Measurements from ENCODE around the gene PHLDB1.
"Not testable (repeated sequence)": the region's sequence is repeated elsewhere in the genome, so short reads cannot be mapped to it uniquely, and the experiment has no call there.

The PHLDB1 gene

DNA sequence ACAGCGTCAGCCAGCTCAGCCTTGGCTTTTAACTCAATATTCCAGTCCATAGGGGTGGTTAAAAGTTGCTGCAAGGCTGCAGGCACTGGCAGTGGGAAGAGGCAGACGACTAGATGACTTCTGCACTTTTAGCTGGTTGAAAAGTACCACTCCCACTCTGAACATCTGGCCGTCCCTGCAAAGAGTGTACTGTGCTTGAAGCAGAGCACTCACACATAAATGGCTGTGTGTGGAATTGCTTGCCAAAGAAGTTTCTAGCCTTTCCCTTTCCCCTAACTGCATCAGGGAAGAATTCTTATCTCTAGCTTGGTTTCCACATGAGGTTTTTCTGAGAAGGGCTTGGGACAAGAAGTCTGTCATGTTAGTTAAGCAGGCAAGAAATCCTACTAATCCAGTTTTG, 5.1 kb upstream of the PHLDB1 start:
- Histone ChIP-seq H3K4me3 (no peak overlapping the region), H3K9ac (no peak overlapping the region; a peak in 1 of 22 replicates), H3K27me3 (peaks cover 0 to 18% (median 11%) of the 10 kb centered on the region in 11 experiments; a peak in 18 of 22 replicates), H3K9me3 (replicated peaks in 1 of 11) (no peaks in the 10 kb centered on the region), H3K4me2 (no peak overlapping the region), H3K27ac (peak overlapping the region in 1 of 11 experiments; percentile 20; a peak in 1 of 22 replicates), H3K36me3 (peaks cover 53 to 64% (median 63%) of the 10 kb centered on the region in 11 experiments), H4K20me1 (peaks cover 0 to 59% (median 0%) of the 10 kb centered on the region in 11 experiments; a peak in 6 of 22 replicates), H3K4me1 (peaks cover 19 to 45% (median 31%) of the 10 kb centered on the region in 10 experiments)
- no peak for TF ChIP-seq Cebpa-rat (IDR thresholded peaks at IDR 0.05)

DNA sequence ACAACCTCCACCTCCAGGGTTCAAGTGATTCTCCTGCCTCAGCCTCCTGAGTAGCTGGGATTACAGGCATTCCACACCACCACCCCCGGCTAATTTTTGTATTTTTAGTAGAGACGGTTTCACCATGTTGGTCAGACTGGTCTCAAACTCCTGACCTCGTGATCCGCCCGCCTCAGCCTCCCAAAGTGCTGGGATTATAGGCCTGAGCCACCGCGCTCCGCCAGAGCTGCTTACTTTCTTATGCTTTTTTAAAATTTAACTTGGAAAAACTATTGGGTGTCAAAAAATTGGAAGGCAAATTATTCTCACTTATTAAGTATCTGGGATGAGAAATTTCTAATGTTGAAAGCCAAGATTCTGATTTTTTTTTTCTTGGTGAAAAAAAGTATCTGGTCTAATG, 3.7 kb upstream of the PHLDB1 start:
- Histone ChIP-seq H3K27me3 (peaks cover 12 to 32% (median 25%) of the 10 kb centered on the region in 11 experiments), H3K27ac (peak overlapping the region in 1 of 11 experiments; percentile 76; a peak in 1 of 22 replicates)
- not testable (repeated sequence) for H3K9ac ChIP-seq

DNA sequence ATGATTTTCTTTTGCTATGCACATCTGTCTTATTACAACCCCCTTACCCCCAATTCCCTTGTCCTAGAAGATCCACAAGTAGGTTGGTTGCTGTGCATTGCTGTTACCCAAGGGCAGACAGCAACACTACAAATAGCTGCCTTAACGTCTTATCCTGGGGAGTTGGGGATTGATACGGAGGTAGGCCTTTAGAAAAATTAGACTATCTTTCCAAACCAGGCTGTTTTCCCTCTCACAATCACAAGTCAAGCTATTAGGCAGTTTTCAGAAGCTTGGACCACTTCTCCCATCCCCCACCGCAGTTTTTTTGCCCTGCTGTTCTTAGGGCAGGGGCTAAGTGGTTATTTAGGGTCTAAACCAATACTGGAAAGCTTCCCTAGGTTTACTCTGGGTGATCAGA, 2.8 kb upstream of the PHLDB1 start:
- Histone ChIP-seq H3K4me2 (peak overlapping the region in 10 of 11 experiments; percentile 59 to 95 (median 86); a peak in 20 of 22 replicates), H4K20me1 (peaks cover 5 to 51% (median 11%) of the 10 kb centered on the region in 11 experiments; a peak in 15 of 22 replicates), H3K9me3 (replicated peaks in 1 of 11) (no peaks in the 10 kb centered on the region), H3K27ac (peak overlapping the region in 7 of 11 experiments; percentile 47 to 77 (median 62); a peak in 11 of 22 replicates), H3K36me3 (peaks cover 30 to 42% (median 41%) of the 10 kb centered on the region in 11 experiments), H3K9ac (peak overlapping the region in 3 of 11 experiments; percentile 47 to 68 (median 61); a peak in 2 of 22 replicates), H3K27me3 (peaks cover 20 to 41% (median 33%) of the 10 kb centered on the region in 11 experiments), H3K4me3 (no peak overlapping the region), H3K4me1 (peaks cover 39 to 63% (median 52%) of the 10 kb centered on the region in 10 experiments)
- no peak for TF ChIP-seq Cebpa-rat (IDR thresholded peaks at IDR 0.05)

More for the DNA sequence above, 3.7 kb upstream of the PHLDB1 start:
- peaks cover 30 to 54% (median 44%) of the 10 kb centered on the region in 10 experiments for H3K4me1 ChIP-seq
- H3K9me3 ChIP-seq (replicated peaks in 1 of 11); H3K4me3 ChIP-seq: not testable (repeated sequence)
- H3K36me3 ChIP-seq, result peaks cover 39 to 51% (median 49%) of the 10 kb centered on the region in 11 experiments
- H4K20me1 ChIP-seq, result peaks cover 0 to 51% (median 4%) of the 10 kb centered on the region in 11 experiments; a peak in 13 of 22 replicates
- H3K4me2 ChIP-seq, result peak overlapping the region in 2 of 11 experiments; percentile 91 to 92; a peak in 2 of 22 replicates

DNA sequence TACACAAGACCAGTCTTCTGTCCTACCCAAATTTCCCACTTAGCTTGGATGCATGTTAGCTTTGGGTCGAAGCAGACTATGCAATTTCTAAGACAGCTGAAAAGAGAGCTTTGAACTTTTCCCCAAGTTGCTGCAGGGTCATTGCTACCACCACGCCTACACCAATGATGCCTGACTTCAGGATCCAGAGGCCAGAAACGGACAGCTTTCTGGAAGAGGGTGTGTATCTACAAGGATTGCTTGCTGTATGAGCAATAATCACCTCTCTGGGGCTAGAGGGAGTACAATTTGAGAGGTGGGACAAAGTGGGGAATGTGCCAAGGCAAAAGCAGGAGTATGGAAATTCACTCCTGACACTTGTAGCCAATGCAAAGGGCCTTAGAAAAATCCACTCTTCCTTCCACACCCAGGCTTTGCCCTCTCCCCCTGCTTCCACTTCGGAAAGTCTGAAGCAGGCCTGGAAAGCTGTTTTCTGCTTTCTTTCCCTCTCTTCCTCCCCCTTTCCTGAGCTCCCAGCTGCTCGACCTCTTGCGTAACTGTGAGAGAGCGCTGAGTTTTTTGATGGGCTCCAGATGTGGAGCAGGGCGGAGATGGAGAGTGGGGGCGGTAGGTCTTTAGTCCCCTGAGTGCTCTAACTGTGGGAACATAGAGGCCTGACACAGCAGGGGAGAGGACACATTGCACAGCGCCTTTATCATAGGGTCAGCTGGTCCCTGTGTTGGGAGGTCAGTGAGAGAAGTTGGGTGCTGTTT, 2.1 kb upstream of the PHLDB1 start:
- H3K9ac ChIP-seq, result peak overlapping the region in 9 of 11 experiments; percentile 7 to 68 (median 33); a peak in 12 of 22 replicates
- peaks cover 28 to 48% (median 40%) of the 10 kb centered on the region in 11 experiments for H3K27me3 ChIP-seq
- peak overlapping the region in 8 of 11 experiments; percentile 3 to 77 (median 56); a peak in 15 of 22 replicates for H3K27ac ChIP-seq
- H3K4me2 ChIP-seq, result peak overlapping the region; percentile 59 to 95 (median 85)
- H3K4me3 ChIP-seq, result peak overlapping the region in 5 of 10 experiments; percentile 20 to 39 (median 36); a peak in 4 of 20 replicates
- H3K4me1 ChIP-seq, result peaks cover 46 to 70% (median 59%) of the 10 kb centered on the region in 10 experiments
- no peaks in the 10 kb centered on the region for H3K9me3 ChIP-seq (replicated peaks in 1 of 11)
- peak in 9 of 11 experiments; percentile 24 to 90 (median 70); a peak in 11 of 22 replicates for TF ChIP-seq Cebpa-rat (IDR thresholded peaks at IDR 0.05)
- peaks cover 23 to 35% (median 33%) of the 10 kb centered on the region in 11 experiments for H3K36me3 ChIP-seq
- H4K20me1 ChIP-seq, result peaks cover 4 to 48% (median 17%) of the 10 kb centered on the region in 11 experiments; a peak in 15 of 22 replicates

DNA sequence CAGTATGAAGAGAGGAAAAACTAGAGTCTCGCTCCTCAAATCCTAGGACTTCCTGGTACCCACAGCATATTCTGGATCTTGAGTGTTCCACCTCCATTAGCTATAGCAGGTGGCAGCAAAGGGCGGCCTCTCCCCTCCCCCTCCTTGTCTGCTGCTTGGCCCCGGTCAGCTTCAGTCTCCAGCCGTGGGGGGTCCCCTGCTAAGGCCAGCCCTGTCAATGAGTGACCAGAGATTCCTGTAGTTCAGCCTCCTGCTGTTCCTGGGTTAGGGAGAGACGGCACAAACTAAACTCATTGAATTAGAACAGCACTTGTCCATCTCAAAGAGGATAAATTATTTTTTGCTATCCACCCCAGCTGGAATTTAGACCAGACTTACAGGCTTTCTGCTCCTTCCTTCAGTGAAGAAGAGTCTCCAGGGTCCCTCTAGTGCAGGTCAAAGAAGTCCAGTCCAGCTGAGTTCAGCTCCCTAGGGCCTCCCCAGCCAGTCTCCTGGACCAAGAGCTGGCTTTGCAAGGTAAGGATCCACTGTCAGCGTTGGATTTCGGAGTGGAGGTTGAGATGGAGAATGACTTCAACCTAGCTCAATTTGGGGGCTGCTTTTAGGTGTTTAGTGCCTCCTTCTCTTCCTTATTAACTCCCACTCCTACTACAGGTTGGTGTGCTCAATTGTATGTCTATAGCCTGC, 1.1 kb upstream of the PHLDB1 start:
- H3K4me2 ChIP-seq, result peak overlapping the region; percentile 59 to 95 (median 85)
- no peaks in the 10 kb centered on the region for H3K9me3 ChIP-seq (replicated peaks in 1 of 11)
- H3K4me3 ChIP-seq, result peak overlapping the region in 1 of 10 experiments; percentile 36; a peak in 3 of 20 replicates
- H3K27ac ChIP-seq, result peak overlapping the region in 7 of 11 experiments; percentile 43 to 77 (median 62); a peak in 13 of 22 replicates
- peaks cover 13 to 25% (median 23%) of the 10 kb centered on the region in 11 experiments for H3K36me3 ChIP-seq
- H4K20me1 ChIP-seq, result peaks cover 0 to 43% (median 23%) of the 10 kb centered on the region in 11 experiments; a peak in 15 of 22 replicates
- peak overlapping the region in 6 of 11 experiments; percentile 28 to 68 (median 40); a peak in 8 of 22 replicates for H3K9ac ChIP-seq
- H3K4me1 ChIP-seq, result peaks cover 51 to 80% (median 69%) of the 10 kb centered on the region in 10 experiments
- TF ChIP-seq Cebpa-rat (IDR thresholded peaks at IDR 0.05), result no peak
- peaks cover 38 to 58% (median 50%) of the 10 kb centered on the region in 11 experiments for H3K27me3 ChIP-seq

DNA sequence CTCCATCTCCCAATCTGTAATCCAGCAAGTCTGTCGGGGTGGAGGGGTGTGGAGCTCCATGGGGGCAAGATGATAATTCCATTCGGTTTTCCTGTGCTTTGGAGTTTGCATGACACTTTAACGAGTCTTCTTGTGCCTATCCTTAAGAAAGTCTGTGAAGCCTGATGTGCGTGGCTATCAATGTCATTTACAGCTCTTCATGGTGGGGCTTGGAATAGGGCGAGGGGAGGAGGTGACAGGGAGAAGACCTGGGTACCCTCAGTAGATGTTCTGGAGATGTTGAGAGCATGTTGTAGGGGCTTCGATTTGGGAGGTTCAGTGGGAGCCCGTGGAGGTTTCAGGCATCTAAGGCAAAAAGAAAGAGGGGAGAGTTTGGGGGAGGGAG, 579 bp upstream of the PHLDB1 start:
- Histone ChIP-seq H4K20me1 (peaks cover 0 to 38% (median 23%) of the 10 kb centered on the region in 11 experiments; a peak in 15 of 22 replicates), H3K4me2 (peak overlapping the region; percentile 59 to 95 (median 85); a peak in 17 of 22 replicates), H3K27me3 (peaks cover 43 to 63% (median 56%) of the 10 kb centered on the region in 11 experiments), H3K36me3 (peaks cover 7 to 19% (median 18%) of the 10 kb centered on the region in 11 experiments), H3K9ac (no peak overlapping the region), H3K9me3 (replicated peaks in 1 of 11) (no peaks in the 10 kb centered on the region), H3K4me1 (peaks cover 51 to 82% (median 71%) of the 10 kb centered on the region in 10 experiments), H3K4me3 (no peak overlapping the region), H3K27ac (peak overlapping the region in 2 of 11 experiments; percentile 66 to 77; a peak in 5 of 22 replicates)
- no peak for TF ChIP-seq Cebpa-rat (IDR thresholded peaks at IDR 0.05)

DNA sequence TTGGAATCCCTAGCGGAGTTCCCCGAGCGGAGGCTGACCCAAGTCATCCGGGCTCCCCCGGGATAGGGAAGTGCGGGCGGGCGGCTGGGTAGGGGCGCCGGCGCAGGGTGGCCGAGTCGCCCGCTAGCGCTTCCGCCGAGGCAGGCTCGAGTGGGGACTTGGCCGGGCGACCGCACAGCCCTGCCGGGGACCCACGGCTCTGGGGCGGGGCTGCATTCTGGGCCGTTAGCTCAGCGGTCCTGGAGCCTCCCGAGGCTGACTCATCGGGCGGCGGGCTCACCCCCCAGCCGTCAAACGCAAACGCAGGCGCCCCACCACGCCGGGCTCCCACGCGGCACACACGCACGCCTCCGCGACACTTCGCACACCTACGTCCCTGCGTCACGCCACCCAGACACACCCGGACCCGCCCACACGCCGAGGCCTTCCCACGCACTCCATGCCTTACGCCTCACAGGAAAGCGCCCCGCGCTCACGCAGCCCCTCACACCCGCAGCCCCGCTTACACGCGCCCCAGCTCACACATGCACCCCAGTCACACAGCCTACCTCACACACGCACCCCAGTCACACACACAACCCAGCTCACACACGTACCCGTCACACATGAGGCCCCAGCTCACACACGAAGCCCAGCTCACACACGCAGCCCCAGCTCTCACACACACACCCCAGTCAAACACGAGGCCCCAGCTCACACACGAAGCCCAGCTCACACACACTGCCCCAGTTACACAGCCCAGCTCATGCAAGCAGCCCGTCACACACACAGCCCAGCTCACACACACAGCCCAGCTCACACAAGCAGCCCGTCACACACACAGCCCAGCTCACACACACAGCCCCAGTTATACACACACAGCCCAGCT, 1.2 kb downstream of the PHLDB1 start:
- H3K27ac ChIP-seq, result peak overlapping the region in 10 of 11 experiments; percentile 49 to 71 (median 64); a peak in 21 of 22 replicates
- no peak for TF ChIP-seq Cebpa-rat (IDR thresholded peaks at IDR 0.05)
- no peaks in the 10 kb centered on the region for H3K9me3 ChIP-seq (replicated peaks in 1 of 11)
- peaks cover 0 to 2% (median under 1%) of the 10 kb centered on the region in 11 experiments; a peak in 5 of 22 replicates for H3K36me3 ChIP-seq
- peak overlapping the region; percentile 85 to 100 (median 97) for H3K4me2 ChIP-seq
- peak overlapping the region; percentile 64 to 82 (median 76) for H3K9ac ChIP-seq
- peaks cover 60 to 86% (median 77%) of the 10 kb centered on the region in 10 experiments for H3K4me1 ChIP-seq
- H3K27me3 ChIP-seq, result peaks cover 57 to 81% (median 73%) of the 10 kb centered on the region in 11 experiments
- peak overlapping the region; percentile 53 to 74 (median 68) for H3K4me3 ChIP-seq
- H4K20me1 ChIP-seq, result peaks cover 0 to 31% (median 23%) of the 10 kb centered on the region in 11 experiments; a peak in 14 of 22 replicates
